GM12865 (cell line): ENCODE results near the gene GPX7.

Experiments
- DNase-seq: peaks from one replicate; pipeline ENCODE4 v3.0.0; 2010; ENCODE audit warnings: low read depth
- H3K4me3 ChIP-seq: 2 replicates; pipeline ENCODE4 v1.5.1; 2011; ENCODE audit warnings: mild to moderate bottlenecking, low read depth, low read length, control low read depth
- CTCF ChIP-seq: IDR thresholded peaks from 2 replicates; pipeline ENCODE4 v1.5.1; 2011; ENCODE audit warnings: low read length, control low read depth, low read depth, inconsistent platforms; ENCODE audit not compliant: insufficient read depth; ENCODE audit errors: missing control alignments

The GPX7 gene

GRCh38 chr1:52621950-52622349, 19.8 kb downstream of the GPX7 start:
- TF ChIP-seq CTCF, result no peak
- DNase-seq, result no peak

GRCh38 chr1:52623812-52624211, 21.6 kb downstream of the GPX7 start:
- DNase-seq, result no peak

More at GRCh38 chr1:52621950-52622349, 19.8 kb downstream of the GPX7 start:
- no peak overlapping the region for H3K4me3 ChIP-seq

GRCh38 chr1:52627028-52627427, 24.9 kb downstream of the GPX7 start:
- TF ChIP-seq CTCF, result no peak
- H3K4me3 ChIP-seq, result no peak overlapping the region
- DNase-seq, result no peak

More at GRCh38 chr1:52623812-52624211, 21.6 kb downstream of the GPX7 start:
- H3K4me3 ChIP-seq, result no peak overlapping the region
- no peak for TF ChIP-seq CTCF

GRCh38 chr1:52628614-52629324, 26.6 kb downstream of the GPX7 start:
- TF ChIP-seq CTCF, result no peak
- H3K4me3 ChIP-seq, result no peak overlapping the region
- DNase-seq, result no peak

- no peak overlapping the region for H3K4me3 ChIP-seq
- TF ChIP-seq CTCF, result no peak
- DNase-seq, result no peak
Observed at GRCh38 chr1:52629325-52629643, 27.1 kb downstream of the GPX7 start.

GRCh38 chr1:52629667-52630066, 27.5 kb downstream of the GPX7 start:
- H3K4me3 ChIP-seq, result no peak overlapping the region
- no peak for DNase-seq
- no peak for TF ChIP-seq CTCF

- TF ChIP-seq CTCF, result no peak
- DNase-seq, result no peak
- no peak overlapping the region for H3K4me3 ChIP-seq
Observed at GRCh38 chr1:52631759-52632331, 29.7 kb downstream of the GPX7 start.
